Measurements from ENCODE around the gene RAB27A. TPM values are rescaled to one million over a fixed set of nuclear protein-coding genes. Genes with fewer than 3 reads are reported as not detected.

Gene RAB27A
- total and polyA plus RNA-seq, 2 of the 13 experiments (the other 11 are each of a cell fraction or from before 2014, with no cell fraction given) = 3.4 to 8.1 TPM

DNA sequence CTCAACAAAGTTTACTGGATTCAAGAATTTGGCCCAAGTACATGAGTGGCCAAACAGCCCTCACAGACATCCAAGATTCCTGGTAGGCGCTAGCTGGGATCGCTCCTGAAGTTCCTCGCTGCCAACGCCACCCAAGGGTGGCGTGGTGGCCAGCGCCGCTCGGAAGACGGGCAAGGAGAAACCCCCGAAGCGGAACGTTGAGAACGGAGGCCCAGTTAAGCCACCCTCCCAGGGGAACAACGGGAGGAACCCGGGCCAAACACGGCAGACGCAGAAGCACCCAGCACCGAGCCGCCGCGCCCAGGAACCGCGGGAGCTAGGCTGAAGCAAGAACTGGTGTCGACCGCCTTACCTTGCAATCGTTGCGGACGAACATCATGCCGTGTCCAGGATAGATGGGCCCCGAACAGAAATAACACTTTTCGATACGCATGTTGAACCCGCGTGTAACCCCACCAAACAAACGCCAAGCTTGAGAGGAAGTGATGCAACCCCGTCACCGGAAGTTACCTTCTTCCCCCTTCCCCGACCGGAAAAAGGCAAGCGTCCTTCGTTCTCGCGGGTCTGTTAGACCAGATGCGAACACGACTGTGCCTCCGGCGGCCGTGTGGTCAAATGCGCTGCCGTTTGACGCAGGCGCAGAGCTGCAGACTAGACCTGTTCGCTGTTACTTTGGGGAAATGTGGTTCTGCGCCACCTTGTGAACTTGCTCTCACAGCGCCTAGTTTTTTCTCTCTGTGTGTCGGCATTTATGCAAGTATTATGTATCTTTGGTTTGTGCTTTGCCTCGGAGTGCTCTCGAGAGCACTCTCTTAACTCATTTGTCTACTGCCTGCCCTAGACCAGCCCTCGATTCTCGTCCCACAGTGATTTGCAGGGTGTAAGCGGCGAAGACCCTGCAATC lies 92.9 kb downstream of the RAB27A start, which contains the start of gene RSL24D1 (continued):
- TF ChIP-seq, protein P1, sequence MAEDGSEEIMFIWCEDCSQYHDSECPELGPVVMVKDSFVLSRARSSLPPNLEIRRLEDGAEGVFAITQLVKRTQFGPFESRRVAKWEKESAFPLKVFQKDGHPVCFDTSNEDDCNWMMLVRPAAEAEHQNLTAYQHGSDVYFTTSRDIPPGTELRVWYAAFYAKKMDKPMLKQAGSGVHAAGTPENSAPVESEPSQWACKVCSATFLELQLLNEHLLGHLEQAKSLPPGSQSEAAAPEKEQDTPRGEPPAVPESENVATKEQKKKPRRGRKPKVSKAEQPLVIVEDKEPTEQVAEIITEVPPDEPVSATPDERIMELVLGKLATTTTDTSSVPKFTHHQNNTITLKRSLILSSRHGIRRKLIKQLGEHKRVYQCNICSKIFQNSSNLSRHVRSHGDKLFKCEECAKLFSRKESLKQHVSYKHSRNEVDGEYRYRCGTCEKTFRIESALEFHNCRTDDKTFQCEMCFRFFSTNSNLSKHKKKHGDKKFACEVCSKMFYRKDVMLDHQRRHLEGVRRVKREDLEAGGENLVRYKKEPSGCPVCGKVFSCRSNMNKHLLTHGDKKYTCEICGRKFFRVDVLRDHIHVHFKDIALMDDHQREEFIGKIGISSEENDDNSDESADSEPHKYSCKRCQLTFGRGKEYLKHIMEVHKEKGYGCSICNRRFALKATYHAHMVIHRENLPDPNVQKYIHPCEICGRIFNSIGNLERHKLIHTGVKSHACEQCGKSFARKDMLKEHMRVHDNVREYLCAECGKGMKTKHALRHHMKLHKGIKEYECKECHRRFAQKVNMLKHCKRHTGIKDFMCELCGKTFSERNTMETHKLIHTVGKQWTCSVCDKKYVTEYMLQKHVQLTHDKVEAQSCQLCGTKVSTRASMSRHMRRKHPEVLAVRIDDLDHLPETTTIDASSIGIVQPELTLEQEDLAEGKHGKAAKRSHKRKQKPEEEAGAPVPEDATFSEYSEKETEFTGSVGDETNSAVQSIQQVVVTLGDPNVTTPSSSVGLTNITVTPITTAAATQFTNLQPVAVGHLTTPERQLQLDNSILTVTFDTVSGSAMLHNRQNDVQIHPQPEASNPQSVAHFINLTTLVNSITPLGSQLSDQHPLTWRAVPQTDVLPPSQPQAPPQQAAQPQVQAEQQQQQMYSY (CRISPR knock-in tag; IDR thresholded peaks at IDR 0.05) = no peak
- TF ChIP-seq ZMYM4 (CRISPR knock-in tag; IDR thresholded peaks at IDR 0.05) (peak; percentile 99), CBX5 (CRISPR knock-in tag; IDR thresholded peaks at IDR 0.05; ENCODE audit: borderline replicate concordance) (no peak; the same call in 1 of the 2 replicates), MTF1 (CRISPR knock-in tag; IDR thresholded peaks at IDR 0.05) (no peak), ZNF496 (CRISPR knock-in tag; IDR thresholded peaks at IDR 0.05; ENCODE audit: insufficient replicate concordance) (no peak), TBP (CRISPR knock-in tag; IDR thresholded peaks at IDR 0.05) (no peak), ZNF343 (CRISPR knock-in tag; IDR thresholded peaks at IDR 0.05) (no peak), SAP130 (CRISPR knock-in tag; IDR thresholded peaks at IDR 0.05; ENCODE audit: low read depth) (peak; percentile 90), DPF2 (CRISPR knock-in tag; IDR thresholded peaks at IDR 0.05; ENCODE audit: borderline replicate concordance, low read depth) (no peak), SMAD3 (CRISPR knock-in tag; IDR thresholded peaks at IDR 0.05) (0 out of 2 replicates have a peak, but pooled peaks have one; percentile 59), ZNF44 (CRISPR knock-in tag; IDR thresholded peaks at IDR 0.05) (no peak), SMYD3 (CRISPR knock-in tag; IDR thresholded peaks at IDR 0.05) (no peak), RXRB (CRISPR knock-in tag; IDR thresholded peaks at IDR 0.05; ENCODE audit: borderline replicate concordance) (peak; percentile 30; the same call in 1 of the 2 replicates), MYNN (CRISPR knock-in tag; IDR thresholded peaks at IDR 0.05; ENCODE audit: low read depth) (no peak), ZNF546 (CRISPR knock-in tag; conservative IDR thresholded peaks at IDR 0.05) (no peak), DMAP1 (CRISPR knock-in tag; IDR thresholded peaks at IDR 0.05) (peak; percentile 96)
- TF ChIP-seq, protein P2, sequence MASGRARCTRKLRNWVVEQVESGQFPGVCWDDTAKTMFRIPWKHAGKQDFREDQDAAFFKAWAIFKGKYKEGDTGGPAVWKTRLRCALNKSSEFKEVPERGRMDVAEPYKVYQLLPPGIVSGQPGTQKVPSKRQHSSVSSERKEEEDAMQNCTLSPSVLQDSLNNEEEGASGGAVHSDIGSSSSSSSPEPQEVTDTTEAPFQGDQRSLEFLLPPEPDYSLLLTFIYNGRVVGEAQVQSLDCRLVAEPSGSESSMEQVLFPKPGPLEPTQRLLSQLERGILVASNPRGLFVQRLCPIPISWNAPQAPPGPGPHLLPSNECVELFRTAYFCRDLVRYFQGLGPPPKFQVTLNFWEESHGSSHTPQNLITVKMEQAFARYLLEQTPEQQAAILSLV (CRISPR knock-in tag; IDR thresholded peaks at IDR 0.05; ENCODE audit: borderline replicate concordance) = peak; percentile 77; the same call in 1 of the 2 replicates
- TF ChIP-seq, protein P3, sequence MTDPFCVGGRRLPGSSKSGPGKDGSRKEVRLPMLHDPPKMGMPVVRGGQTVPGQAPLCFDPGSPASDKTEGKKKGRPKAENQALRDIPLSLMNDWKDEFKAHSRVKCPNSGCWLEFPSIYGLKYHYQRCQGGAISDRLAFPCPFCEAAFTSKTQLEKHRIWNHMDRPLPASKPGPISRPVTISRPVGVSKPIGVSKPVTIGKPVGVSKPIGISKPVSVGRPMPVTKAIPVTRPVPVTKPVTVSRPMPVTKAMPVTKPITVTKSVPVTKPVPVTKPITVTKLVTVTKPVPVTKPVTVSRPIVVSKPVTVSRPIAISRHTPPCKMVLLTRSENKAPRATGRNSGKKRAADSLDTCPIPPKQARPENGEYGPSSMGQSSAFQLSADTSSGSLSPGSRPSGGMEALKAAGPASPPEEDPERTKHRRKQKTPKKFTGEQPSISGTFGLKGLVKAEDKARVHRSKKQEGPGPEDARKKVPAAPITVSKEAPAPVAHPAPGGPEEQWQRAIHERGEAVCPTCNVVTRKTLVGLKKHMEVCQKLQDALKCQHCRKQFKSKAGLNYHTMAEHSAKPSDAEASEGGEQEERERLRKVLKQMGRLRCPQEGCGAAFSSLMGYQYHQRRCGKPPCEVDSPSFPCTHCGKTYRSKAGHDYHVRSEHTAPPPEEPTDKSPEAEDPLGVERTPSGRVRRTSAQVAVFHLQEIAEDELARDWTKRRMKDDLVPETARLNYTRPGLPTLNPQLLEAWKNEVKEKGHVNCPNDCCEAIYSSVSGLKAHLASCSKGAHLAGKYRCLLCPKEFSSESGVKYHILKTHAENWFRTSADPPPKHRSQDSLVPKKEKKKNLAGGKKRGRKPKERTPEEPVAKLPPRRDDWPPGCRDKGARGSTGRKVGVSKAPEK (CRISPR knock-in tag; IDR thresholded peaks at IDR 0.05; ENCODE audit: borderline replicate concordance) = no peak
- TF ChIP-seq, protein P4, sequence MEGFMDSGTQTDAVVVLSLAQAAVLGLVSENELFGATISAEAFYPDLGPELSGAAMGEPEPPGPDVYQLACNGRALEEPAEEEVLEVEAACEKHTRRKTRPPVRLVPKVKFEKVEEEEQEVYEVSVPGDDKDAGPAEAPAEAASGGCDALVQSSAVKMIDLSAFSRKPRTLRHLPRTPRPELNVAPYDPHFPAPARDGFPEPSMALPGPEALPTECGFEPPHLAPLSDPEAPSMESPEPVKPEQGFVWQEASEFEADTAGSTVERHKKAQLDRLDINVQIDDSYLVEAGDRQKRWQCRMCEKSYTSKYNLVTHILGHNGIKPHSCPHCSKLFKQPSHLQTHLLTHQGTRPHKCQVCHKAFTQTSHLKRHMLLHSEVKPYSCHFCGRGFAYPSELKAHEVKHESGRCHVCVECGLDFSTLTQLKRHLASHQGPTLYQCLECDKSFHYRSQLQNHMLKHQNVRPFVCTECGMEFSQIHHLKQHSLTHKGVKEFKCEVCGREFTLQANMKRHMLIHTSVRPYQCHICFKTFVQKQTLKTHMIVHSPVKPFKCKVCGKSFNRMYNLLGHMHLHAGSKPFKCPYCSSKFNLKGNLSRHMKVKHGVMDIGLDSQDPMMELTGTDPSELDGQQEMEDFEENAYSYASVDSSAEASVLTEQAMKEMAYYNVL (CRISPR knock-in tag; IDR thresholded peaks at IDR 0.05; ENCODE audit: borderline replicate concordance) = no peak
